H1 (cell line): Measurements from ENCODE around the gene TPST2. TPM values are rescaled to one million over a fixed set of nuclear protein-coding genes. Genes with fewer than 3 reads are reported as not detected.
A peak's percentile ranks its signal among the peaks of the same experiment; 100 is the strongest.

Experiments used
- ATF2 ChIP-seq: IDR thresholded peaks from 2 replicates; pipeline ENCODE4 v1.6.1; 2012; ENCODE audit warnings: low read length, inconsistent platforms
- CREB1 ChIP-seq: IDR thresholded peaks from 2 replicates; pipeline ENCODE4 v1.6.1; 2012; ENCODE audit warnings: inconsistent platforms
- CTCF ChIP-seq, 3 experiments: IDR thresholded peaks; 1 replicate in 2 of 3; 2 replicates in 1 of 3; pipeline versions ENCODE4 v1.5.1 to v1.6.1; 2011; ENCODE audit warnings: low read length in 3 of 3, mild to moderate bottlenecking in 3 of 3, inconsistent platforms in 2 of 3, low read depth in 1 of 3, moderate library complexity in 1 of 3; ENCODE audit not compliant: insufficient read depth in 1 of 3; ENCODE audit errors: control extremely low read depth in 1 of 3
- EGR1 ChIP-seq: IDR thresholded peaks from 2 replicates; pipeline ENCODE4 v1.6.1; 2011; ENCODE audit warnings: low read depth, low read length, borderline replicate concordance
- EZH2 ChIP-seq: fragments of 200-600 bp; sonication (generic); IDR thresholded peaks from 2 replicates; pipeline ENCODE4 v1.7.1; 2012; ENCODE audit warnings: low read depth, mild to moderate bottlenecking, moderate library complexity, low read length, inconsistent platforms; ENCODE audit not compliant: severe bottlenecking
- HDAC2 ChIP-seq, 2 experiments: fragments of 300-600 bp in 1 of 2; sonication (generic) in 1 of 2; IDR thresholded peaks; 2 replicates each; pipeline ENCODE4 v1.6.1; 2011 to 2012; ENCODE audit warnings: low read depth in 2 of 2, low read length in 2 of 2, mild to moderate bottlenecking in 2 of 2, moderate library complexity in 2 of 2, borderline replicate concordance in 1 of 2, inconsistent platforms in 1 of 2
- KDM1A ChIP-seq: fragments of 200-600, 300-600 bp; sonication (generic); IDR thresholded peaks from 2 replicates; pipeline ENCODE4 v1.7.1; 2016; ENCODE audit warnings: mild to moderate bottlenecking, low read length, borderline replicate concordance
- KDM5A ChIP-seq: fragments of 200-600 bp; IDR thresholded peaks from 2 replicates; pipeline ENCODE4 v1.7.1; 2012; ENCODE audit warnings: mild to moderate bottlenecking, low read length, inconsistent platforms, mixed read lengths
- NANOG ChIP-seq: IDR thresholded peaks from 2 replicates; pipeline ENCODE4 v1.6.1; 2011; ENCODE audit warnings: low read length, low read depth, mild to moderate bottlenecking, inconsistent platforms; ENCODE audit not compliant: insufficient read depth, poor library complexity, severe bottlenecking
- POU5F1 ChIP-seq: IDR thresholded peaks from 2 replicates; pipeline ENCODE4 v1.6.1; 2011; ENCODE audit warnings: low read depth, mild to moderate bottlenecking, low read length, moderate library complexity
- RBBP5 ChIP-seq: IDR thresholded peaks from 2 replicates; pipeline ENCODE4 v1.7.1; 2012; ENCODE audit warnings: low read depth, mild to moderate bottlenecking, inconsistent platforms, low read length, moderate library complexity, borderline replicate concordance
- SUZ12 ChIP-seq: fragments of 200-600 bp; sonication (generic); IDR thresholded peaks from 2 replicates; pipeline ENCODE4 v1.6.1; 2012; ENCODE audit warnings: mild to moderate bottlenecking, inconsistent platforms, low read length, moderate library complexity, mixed read lengths
- TAF1 ChIP-seq: IDR thresholded peaks from 2 replicates; pipeline ENCODE4 v1.6.1; 2011; ENCODE audit warnings: mild to moderate bottlenecking, low read depth, low read length
- TBP ChIP-seq: IDR thresholded peaks from 2 replicates; pipeline ENCODE4 v1.6.1; 2011; ENCODE audit warnings: low read depth, low read length, improper control_type of control experiment
- USF2 ChIP-seq: IDR thresholded peaks from 2 replicates; pipeline ENCODE4 v1.6.1; 2011; ENCODE audit warnings: low read length, improper control_type of control experiment
- polyA plus RNA-seq, 7 experiments: library from polyadenylated mRNA; depleted of rRNA in 3 of 7; stranded (reverse) in 5 of 7; unstranded in 2 of 7; fragments of >200 nt in 5 of 7; fragments of 200-250 nt in 2 of 7; gene quantifications; 1 replicate in 5 of 7; 2 replicates in 1 of 7; 4 replicates in 1 of 7; pipeline versions ENCODE4 v1.2.1 to v1.2.3, GENCODE V29; 2011 to 2013; ENCODE audit warnings: missing spikeins in 2 of 7, mixed read lengths in 2 of 7
- total RNA-seq: library from RNA; stranded (reverse); fragmentation: NEBNext Ultra II Directional; extraction: Animal tissue kit (Norgen Biotek cat#: 25700); gene quantifications from 2 replicates; pipeline ENCODE4 v1.2.1, GENCODE V29; 2021

TPST2 gene
- total and polyA plus RNA-seq, 2 of the 8 experiments (the other 6 are each of a cell fraction or from before 2014, with no cell fraction given): 58.8 to 143 TPM

- TF ChIP-seq TBP: peak; percentile 84; the same call in 1 of the 2 replicates
- peak; percentile 100 for TF ChIP-seq KDM1A
- TF ChIP-seq HDAC2 (IDR thresholded peaks at IDR 0.05; ENCODE audit: borderline replicate concordance in 1 of 2, low read depth in 2 of 2, low read length in 2 of 2): peak in 1 of 2 experiments; percentile 94; a peak in 1 of 4 replicates
- peak; percentile 99 for TF ChIP-seq CREB1
- peak; percentile 97 for TF ChIP-seq RBBP5
- peak; percentile 80 for TF ChIP-seq USF2
- TF ChIP-seq CTCF (IDR thresholded peaks at IDR 0.05; ENCODE audit: control extremely low read depth in 1 of 3, insufficient read depth in 1 of 3, low read depth in 1 of 3, low read length in 3 of 3): no peak
- TF ChIP-seq TAF1: peak; percentile 95
- TF ChIP-seq EZH2: no peak
- TF ChIP-seq ATF2: peak; percentile 63; the same call in 1 of the 2 replicates
- TF ChIP-seq SUZ12: no peak
- TF ChIP-seq EGR1: peak; percentile 52; the same call in 1 of the 2 replicates
- peak; percentile 41 for TF ChIP-seq NANOG
- TF ChIP-seq POU5F1: 0 out of 2 replicates have a peak, but pooled peaks have one; percentile 35
- TF ChIP-seq KDM5A: peak; percentile 89
Observed at GRCh38 chr22:26483439-26484359, 106.2 kb downstream of the TPST2 start, which contains the start of the genes HPS4 and SRRD (continued).
